HG02588 (cell line): ENCODE data around the gene ELMO1.

Experiments used
- ATAC-seq: cut with Tn5 transposase; IDR thresholded peaks from one replicate; pipeline ENCODE4 v1.9.1; 2021; ENCODE audit warnings: mild to moderate bottlenecking, moderate library complexity; ENCODE audit not compliant: unreplicated experiment

Gene ELMO1

GRCh38 chr7:37320140-37320847 lies 128.4 kb downstream of the ELMO1 start:
- no peak for ATAC-seq

GRCh38 chr7:37318541-37318940 lies 130.1 kb downstream of the ELMO1 start:
- ATAC-seq: no peak

GRCh38 chr7:37315772-37316715 lies 132.6 kb downstream of the ELMO1 start:
- no peak for ATAC-seq

GRCh38 chr7:37312608-37313007 lies 136.1 kb downstream of the ELMO1 start:
- ATAC-seq: no peak

- no peak for ATAC-seq
Measured at GRCh38 chr7:37311355-37311754, 137.3 kb downstream of the ELMO1 start.

GRCh38 chr7:37310327-37311080 lies 138.2 kb downstream of the ELMO1 start:
- no peak for ATAC-seq

GRCh38 chr7:37309493-37309892 lies 139.2 kb downstream of the ELMO1 start:
- ATAC-seq: no peak

GRCh38 chr7:37304921-37305320 lies 143.7 kb downstream of the ELMO1 start:
- no peak for ATAC-seq

- ATAC-seq: no peak
Measured at GRCh38 chr7:37297546-37297945, 151.1 kb downstream of the ELMO1 start.

GRCh38 chr7:37295401-37295800 lies 153.3 kb downstream of the ELMO1 start:
- ATAC-seq: no peak

- no peak for ATAC-seq
Measured at GRCh38 chr7:37290731-37291130, 157.9 kb downstream of the ELMO1 start.

GRCh38 chr7:37289781-37290180 lies 158.9 kb downstream of the ELMO1 start:
- ATAC-seq: no peak

GRCh38 chr7:37289367-37289766 lies 159.3 kb downstream of the ELMO1 start:
- no peak for ATAC-seq

GRCh38 chr7:37287131-37287855 lies 161.4 kb downstream of the ELMO1 start:
- ATAC-seq: peak; percentile 67

- no peak for ATAC-seq
Measured at GRCh38 chr7:37286454-37286832, 162.2 kb downstream of the ELMO1 start.

GRCh38 chr7:37285706-37286453 lies 162.8 kb downstream of the ELMO1 start:
- ATAC-seq: no peak

GRCh38 chr7:37284805-37285231 lies 163.8 kb downstream of the ELMO1 start:
- ATAC-seq: no peak

- ATAC-seq: no peak
Measured at GRCh38 chr7:37284285-37284684, 164.4 kb downstream of the ELMO1 start.

- ATAC-seq: no peak
Measured at GRCh38 chr7:37283716-37284115, 164.9 kb downstream of the ELMO1 start.

- ATAC-seq: no peak
Measured at GRCh38 chr7:37282927-37283326, 165.7 kb downstream of the ELMO1 start.
